Spinal cord (tissue), 10 donors: ENCODE results near the gene LIF. TPM values are rescaled to one million over a fixed set of nuclear protein-coding genes. Genes with fewer than 3 reads are reported as not detected.

Experiments
- DNase-seq, 6 donors: peaks; one replicate each; pipeline versions ENCODE4 v3.0.0 to v3.0.0-alpha.2; 2013 to 2015; ENCODE audit warnings: low spot score in 6 of 6, low read depth in 4 of 6
- H3K27ac ChIP-seq: one replicate; pipeline ENCODE4 v1.5.1; 2013; ENCODE audit warnings: low read depth, low read length, control low read depth
- H3K27me3 ChIP-seq: one replicate; pipeline ENCODE4 v1.6.1; 2013; ENCODE audit warnings: low read length; ENCODE audit not compliant: control insufficient read depth, insufficient read depth
- H3K36me3 ChIP-seq: one replicate; pipeline ENCODE4 v1.6.1; 2013; ENCODE audit warnings: low read length; ENCODE audit not compliant: control insufficient read depth, insufficient read depth
- H3K4me1 ChIP-seq: one replicate; pipeline ENCODE4 v1.6.1; 2013; ENCODE audit warnings: low read length; ENCODE audit not compliant: control insufficient read depth, insufficient read depth
- H3K4me3 ChIP-seq: one replicate; pipeline ENCODE4 v1.5.1; 2013; ENCODE audit warnings: low read depth, low read length, control low read depth
- H3K9me3 ChIP-seq: one replicate; pipeline ENCODE4 v1.6.1; 2013; ENCODE audit warnings: low read length; ENCODE audit not compliant: control insufficient read depth, insufficient read depth
- WGBS: methylation state at CpG from one replicate; pipeline ENCODE4 v1.1.5; 2013; ENCODE audit warnings: missing lambda C conversion rate; ENCODE audit not compliant: insufficient coverage; 5-methylcytosine and 5-hydroxymethylcytosine counted together
- polyA plus RNA-seq, 2 donors: library from polyadenylated mRNA; unstranded; fragments of 120-200 nt; gene quantifications; one replicate each; pipeline ENCODE4 v1.2.1, GENCODE V29; 2013; ENCODE audit not compliant: insufficient read length in 2 of 2
- total RNA-seq, 2 donors: library from RNA; depleted of rRNA in 1 of 2; stranded (reverse); fragments of 120-200 nt in 1 of 2; fragments of >200 nt in 1 of 2; gene quantifications; one replicate each; pipeline versions ENCODE4 v1.2.3 to v1.2.4, GENCODE V29; 2013 to 2014
- donor health status: healthy.

Gene LIF
- total and polyA plus RNA-seq, 4 donors, result 0.20 to 0.84 (median 0.53) TPM

DNA sequence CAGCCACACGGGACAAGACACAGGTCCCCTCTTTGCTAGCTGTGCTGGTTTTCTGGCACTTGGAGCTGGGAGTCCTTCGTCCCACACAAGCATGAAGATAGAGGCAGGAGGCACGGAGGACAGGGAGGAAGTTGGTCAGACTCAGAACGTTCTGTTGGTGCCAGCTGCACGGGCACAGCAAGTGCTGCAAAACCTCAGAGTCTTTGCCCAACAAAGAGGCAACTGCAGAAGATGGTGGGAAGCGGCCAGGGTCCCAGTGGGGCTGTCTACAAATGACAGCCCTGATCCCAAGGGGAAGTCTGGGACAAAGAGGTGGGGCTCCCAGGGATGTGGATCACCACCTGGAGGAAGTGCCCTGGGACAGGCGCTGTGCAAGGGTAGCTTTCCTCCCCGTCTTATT, 29.5 kb upstream of the LIF start:
- DNase-seq, result no peak
- H3K27ac ChIP-seq, result no peak overlapping the region
- H3K9me3 ChIP-seq, result no peaks in the 10 kb centered on the region
- no peaks in the 10 kb centered on the region for H3K36me3 ChIP-seq
- H3K4me1 ChIP-seq, result peaks cover 15% of the 10 kb centered on the region
- WGBS, result 76% methylated on average over 8 of the region's 8 CpGs
- no peaks in the 10 kb centered on the region for H3K27me3 ChIP-seq
- H3K4me3 ChIP-seq, result no peak overlapping the region

DNA sequence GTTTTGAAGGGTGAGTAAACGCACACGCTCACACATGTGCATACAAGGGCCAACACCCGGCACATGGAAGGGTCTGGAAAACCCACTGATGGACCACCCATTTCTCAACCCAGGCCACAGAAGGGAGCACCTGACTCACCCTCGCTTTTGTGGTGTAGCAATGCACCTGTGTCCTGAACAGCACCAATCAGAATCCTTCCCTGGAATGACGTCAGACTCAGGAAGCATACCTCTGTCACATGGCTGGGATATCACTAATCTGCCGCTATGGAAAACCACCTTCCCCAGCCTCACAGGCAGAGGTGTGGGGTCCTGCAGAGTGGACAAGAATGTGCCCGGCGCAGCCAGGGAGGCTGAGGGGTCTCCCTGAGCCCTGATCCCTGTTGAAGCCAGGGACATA, 29.1 kb upstream of the LIF start:
- H3K27ac ChIP-seq, result no peak overlapping the region
- 88% methylated on average over 8 of the region's 8 CpGs for WGBS
- H3K4me1 ChIP-seq, result peaks cover 15% of the 10 kb centered on the region
- H3K27me3 ChIP-seq, result no peaks in the 10 kb centered on the region
- no peak for DNase-seq
- H3K36me3 ChIP-seq, result no peaks in the 10 kb centered on the region
- H3K4me3 ChIP-seq, result no peak overlapping the region
- no peaks in the 10 kb centered on the region for H3K9me3 ChIP-seq

DNA sequence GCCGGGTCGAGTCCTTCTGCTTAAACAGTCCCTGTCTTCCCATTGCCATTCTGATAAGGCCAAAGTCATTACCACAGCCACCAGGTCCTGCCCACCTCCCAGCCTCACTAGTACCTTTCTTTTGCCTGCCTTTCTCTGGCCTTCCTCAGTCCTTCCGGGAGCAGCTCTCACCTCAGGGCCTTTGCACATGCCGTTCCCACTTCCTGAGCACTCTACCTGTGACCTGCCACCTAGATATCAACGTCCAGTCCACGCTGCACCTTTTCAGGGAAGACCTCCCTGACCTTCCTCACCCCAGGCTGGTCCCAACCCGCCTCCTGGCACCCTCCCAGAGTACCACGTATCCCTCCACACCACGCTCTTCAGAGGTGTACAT, 27.9 kb upstream of the LIF start:
- H3K9me3 ChIP-seq, result no peaks in the 10 kb centered on the region
- peaks cover 15% of the 10 kb centered on the region for H3K4me1 ChIP-seq
- no peak for DNase-seq
- WGBS, result 86% methylated on average over 6 of the region's 9 CpGs
- H3K27ac ChIP-seq, result no peak overlapping the region
- H3K36me3 ChIP-seq, result no peaks in the 10 kb centered on the region
- no peak overlapping the region for H3K4me3 ChIP-seq
- no peaks in the 10 kb centered on the region for H3K27me3 ChIP-seq

DNA sequence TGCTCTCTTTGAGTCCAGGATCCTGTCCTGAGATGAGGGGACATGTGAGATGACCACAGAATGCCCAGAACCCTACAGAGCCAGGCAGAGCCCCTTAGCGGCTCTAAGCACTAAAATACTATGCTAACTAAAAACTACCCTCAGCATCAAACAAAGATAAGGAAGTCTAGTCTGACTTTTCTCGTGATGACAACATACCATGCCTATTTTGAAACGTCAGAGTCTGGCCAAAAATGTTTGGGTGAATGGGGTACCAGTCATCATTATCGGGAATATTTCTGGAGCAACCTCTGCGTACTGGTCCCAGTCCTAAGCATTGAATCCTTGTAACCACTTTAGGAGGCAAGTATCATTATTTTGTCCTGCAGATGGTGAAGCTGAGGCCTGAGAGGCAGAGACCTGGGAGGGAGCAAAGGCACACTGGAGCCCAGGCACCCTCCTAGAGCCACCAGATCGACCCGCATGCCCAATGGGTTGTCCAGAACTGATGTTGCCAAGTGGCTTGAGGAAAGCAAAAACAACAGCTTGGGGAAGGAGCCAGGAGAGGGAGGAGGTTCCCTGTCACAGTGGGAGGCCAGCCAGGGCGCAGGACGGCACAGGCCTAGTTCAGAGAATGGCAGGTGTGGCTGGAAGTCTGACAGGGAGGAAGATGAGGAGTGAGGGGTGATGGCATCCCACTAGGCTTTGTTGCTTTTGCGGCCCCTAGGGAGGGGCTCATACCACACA, 27.3 kb upstream of the LIF start:
- Histone ChIP-seq H3K9me3 (no peaks in the 10 kb centered on the region), H3K4me1 (peaks cover 15% of the 10 kb centered on the region), H3K36me3 (no peaks in the 10 kb centered on the region), H3K27ac (no peak overlapping the region), H3K4me3 (no peak overlapping the region), H3K27me3 (no peaks in the 10 kb centered on the region)
- 69% methylated on average over 7 of the region's 10 CpGs for WGBS
- no peak for DNase-seq

DNA sequence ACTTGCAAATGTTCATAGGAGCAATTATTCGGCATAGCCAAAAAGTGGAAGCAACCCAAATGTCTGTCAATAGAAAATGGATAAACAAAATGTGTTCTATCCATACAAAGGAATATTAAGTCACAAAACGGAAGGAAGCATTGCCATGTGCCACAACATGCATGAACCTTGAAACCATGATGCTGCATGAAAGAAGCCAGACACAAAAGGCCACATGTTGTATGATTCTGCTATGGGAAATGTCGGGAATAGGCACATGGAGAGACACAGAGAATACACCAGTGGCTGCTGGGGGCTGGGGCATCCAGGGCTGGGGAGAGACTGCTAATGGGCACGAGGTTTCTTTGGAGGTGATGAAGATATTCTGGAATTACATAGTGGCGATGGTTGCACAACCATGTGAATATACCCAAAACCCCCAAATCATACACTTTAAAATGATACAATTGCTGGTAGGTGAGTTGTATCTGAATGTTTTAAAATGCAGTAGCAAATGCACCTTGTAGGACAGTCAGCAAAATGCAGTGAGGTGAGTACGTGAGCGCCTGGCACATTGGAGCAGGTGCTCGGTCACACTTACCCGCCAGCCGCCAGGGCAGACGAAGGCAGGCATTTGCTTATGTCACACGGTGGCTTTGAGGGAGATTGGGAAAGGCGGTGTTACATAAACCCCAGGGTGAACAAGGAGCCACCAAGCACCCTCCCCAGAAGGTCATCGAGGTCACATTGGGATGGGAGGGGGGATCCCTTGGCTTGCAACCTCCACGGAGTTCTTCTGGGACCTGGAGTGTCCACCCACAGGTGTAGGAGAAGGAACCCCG, 26.4 kb upstream of the LIF start:
- H3K36me3 ChIP-seq, result no peaks in the 10 kb centered on the region
- H3K9me3 ChIP-seq, result no peaks in the 10 kb centered on the region
- peaks cover 9% of the 10 kb centered on the region for H3K4me1 ChIP-seq
- no peak for DNase-seq
- WGBS, result 78% methylated on average over 10 of the region's 16 CpGs
- no peak overlapping the region for H3K4me3 ChIP-seq
- H3K27me3 ChIP-seq, result no peaks in the 10 kb centered on the region
- no peak overlapping the region for H3K27ac ChIP-seq

DNA sequence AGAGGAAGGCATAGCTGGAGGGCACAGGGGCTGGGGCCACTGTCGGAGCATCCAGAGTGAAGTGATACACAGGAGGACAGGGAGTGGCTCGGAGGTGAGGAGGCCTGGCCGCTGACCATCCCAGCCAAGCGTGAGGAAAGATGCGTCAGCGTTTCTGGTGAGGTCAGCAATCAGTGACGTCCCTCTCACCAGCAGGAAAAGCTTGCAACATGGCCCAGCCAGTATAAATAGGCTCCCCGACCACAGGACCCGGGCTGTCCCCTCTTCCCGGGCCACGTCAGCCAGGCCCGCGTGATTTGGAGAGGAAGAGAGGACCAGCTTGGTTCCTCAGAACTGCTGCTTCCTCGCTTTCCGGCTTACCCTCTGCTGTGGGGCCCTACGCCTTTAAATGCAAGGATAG, 24.3 kb upstream of the LIF start:
- Histone ChIP-seq H3K27me3 (no peaks in the 10 kb centered on the region), H3K4me1 (peaks cover 5% of the 10 kb centered on the region), H3K27ac (no peak overlapping the region), H3K4me3 (no peak overlapping the region), H3K36me3 (no peaks in the 10 kb centered on the region), H3K9me3 (no peaks in the 10 kb centered on the region)
- DNase-seq, result peak in 1 of 6 donors; percentile 33
- WGBS, result 85% methylated on average over 16 of the region's 16 CpGs

DNA sequence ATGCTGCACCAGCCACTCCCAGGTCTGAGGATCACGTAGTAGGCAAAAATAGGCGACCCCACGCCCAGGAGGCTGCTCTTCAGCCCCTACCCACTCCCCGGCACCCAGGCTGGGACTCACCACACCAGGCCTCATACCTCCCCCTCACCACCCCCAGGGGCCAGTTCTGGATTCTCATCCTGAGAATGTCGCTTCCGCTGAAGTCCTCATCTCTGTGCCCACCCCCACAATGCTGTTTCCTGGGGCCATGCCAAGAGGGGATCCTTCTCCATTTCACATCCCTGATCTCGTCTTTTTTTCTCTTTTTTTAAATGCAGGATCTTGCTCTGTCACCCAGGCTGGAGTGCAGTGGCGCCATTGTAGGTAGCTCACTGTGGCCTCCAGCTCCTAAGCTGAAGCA, 21.8 kb upstream of the LIF start:
- WGBS, result 81% methylated on average over 8 of the region's 8 CpGs
- H3K36me3 ChIP-seq, result no peaks in the 10 kb centered on the region
- H3K27me3 ChIP-seq, result no peaks in the 10 kb centered on the region
- H3K9me3 ChIP-seq, result no peaks in the 10 kb centered on the region
- no peak overlapping the region for H3K4me3 ChIP-seq
- DNase-seq, result no peak
- H3K27ac ChIP-seq, result no peak overlapping the region
- H3K4me1 ChIP-seq, result peaks cover 6% of the 10 kb centered on the region

DNA sequence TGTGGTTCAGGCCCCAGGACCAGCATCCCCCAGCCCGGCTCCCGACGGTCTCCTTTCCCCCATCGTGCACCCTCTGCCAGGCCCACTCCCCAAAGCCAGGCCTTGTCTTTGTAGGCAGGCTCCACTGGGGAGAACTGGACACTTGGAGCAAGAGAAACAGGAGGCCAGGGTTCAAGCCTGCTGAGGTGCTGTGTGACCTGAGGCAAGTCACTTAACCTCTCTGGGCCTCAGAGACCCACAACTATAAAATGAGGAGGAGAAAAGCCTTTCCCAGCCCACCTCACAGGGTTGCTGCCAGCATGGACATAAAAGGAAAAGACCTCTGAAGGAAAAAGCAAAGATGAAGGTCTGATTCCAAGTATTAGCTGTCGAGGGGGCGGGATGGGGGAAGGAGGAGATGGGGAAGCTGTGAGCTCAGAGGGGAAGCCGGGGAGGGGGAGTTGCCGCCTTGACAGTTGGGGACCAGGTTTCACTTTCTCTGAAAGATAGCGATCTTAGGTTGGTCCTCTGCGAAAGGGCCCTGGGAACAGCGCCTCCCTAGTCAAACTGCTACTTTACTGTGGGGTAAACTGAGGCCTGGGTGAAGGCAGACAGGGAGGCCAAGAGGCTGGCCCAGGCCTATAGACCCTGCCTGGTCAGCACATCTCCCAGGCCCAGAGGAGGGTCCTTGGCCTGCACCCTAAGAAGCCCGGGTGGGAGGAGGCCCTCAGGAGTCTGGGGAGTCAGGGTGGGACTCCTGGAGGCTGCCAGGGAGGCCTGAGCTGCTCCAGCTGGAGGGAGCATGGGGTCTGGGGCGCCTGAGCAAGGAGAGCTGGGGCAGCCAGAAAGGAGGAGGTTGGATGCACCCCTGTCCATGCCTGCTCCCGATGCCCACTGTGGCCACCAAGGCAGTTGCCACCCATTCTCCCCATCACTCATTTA, 21.1 kb upstream of the LIF start:
- H3K27ac ChIP-seq, result no peak overlapping the region
- no peaks in the 10 kb centered on the region for H3K36me3 ChIP-seq
- 87% methylated on average over 12 of the region's 14 CpGs for WGBS
- no peaks in the 10 kb centered on the region for H3K27me3 ChIP-seq
- no peak for DNase-seq
- no peaks in the 10 kb centered on the region for H3K9me3 ChIP-seq
- H3K4me3 ChIP-seq, result no peak overlapping the region
- peaks cover 12% of the 10 kb centered on the region for H3K4me1 ChIP-seq

DNA sequence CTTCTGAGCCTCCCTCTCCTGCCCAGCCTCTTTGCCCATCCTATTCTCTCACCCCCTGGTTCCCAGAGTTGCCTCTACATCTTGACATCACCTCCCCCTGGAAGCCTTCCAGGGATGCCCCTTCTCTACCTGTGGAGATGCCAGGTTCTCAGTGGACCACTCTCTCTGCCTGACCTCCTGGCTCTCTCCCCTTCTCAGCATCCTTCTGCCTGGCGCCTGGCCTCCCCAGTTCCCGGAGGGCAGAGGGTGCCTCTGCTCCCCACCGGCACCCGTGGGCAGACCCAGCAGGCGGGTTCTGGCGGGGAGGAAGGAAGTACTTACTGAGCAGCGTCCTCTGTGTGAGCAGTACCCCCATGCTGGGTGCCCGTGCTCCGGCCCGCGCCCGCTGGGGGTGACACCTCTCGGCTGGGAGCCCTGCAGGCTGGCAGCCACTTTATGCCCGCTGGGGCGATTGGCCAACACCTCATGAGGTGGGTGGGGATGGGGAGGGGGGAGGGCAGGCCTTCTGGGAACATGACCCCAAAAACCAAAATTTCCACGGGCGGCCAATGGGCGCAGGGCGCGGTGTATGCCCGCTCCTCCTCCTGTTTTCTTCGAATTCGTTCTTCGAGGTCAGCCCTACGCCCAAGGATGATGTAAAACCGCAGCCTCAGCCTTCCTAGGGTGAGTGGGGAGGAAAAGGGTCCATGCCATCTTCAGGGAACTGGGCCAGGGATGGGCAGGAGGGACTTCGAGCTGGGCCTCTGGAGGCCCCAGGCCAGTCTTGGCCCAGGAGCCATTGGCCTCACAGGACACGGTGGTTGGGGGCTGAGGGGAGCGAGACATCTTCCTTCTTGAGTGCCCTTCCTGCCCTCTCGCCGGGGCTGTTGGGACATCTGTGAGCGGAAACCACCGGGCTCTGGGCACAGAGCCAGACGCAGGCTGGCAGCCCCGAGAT, 20.2 kb upstream of the LIF start, which contains the start of gene OSM:
Gene OSM, minus strand, starts transcription at position 407 of the 937 bp plus-strand sequence. Its CDS starts 52 bp downstream, at position 355.
- Histone ChIP-seq H3K27me3 (no peaks in the 10 kb centered on the region), H3K27ac (no peak within 1 kb of the TSS), H3K36me3 (no peaks in the 10 kb centered on the region), H3K4me1 (peaks cover 12% of the 10 kb centered on the region), H3K9me3 (no peaks in the 10 kb centered on the region), H3K4me3 (no peak within 1 kb of the TSS)
- DNase-seq, result no peak
- WGBS, result 73% methylated on average over 31 of the region's 35 CpGs
